Measurements from ENCODE around the gene TDRD3. TPM values are rescaled to one million over a fixed set of nuclear protein-coding genes. Genes with fewer than 3 reads are reported as not detected.

The TDRD3 gene
- total and polyA plus RNA-seq, 4 donors = 3.6 to 15.8 (median 6.2) TPM

- TF ChIP-seq FOXA1 (IDR thresholded peaks at IDR 0.05) (no peak), HNF4G (IDR thresholded peaks at IDR 0.05) (no peak), RAD21 (IDR thresholded peaks at IDR 0.05) (no peak), EGR1 (IDR thresholded peaks at IDR 0.05; ENCODE audit: low read depth in 2 of 2) (no peak), RXRA (IDR thresholded peaks at IDR 0.05) (no peak), MAX (IDR thresholded peaks at IDR 0.05) (no peak), REST (IDR thresholded peaks at IDR 0.05) (no peak), NR2F2 (IDR thresholded peaks at IDR 0.05) (no peak), FOXA2 (IDR thresholded peaks at IDR 0.05) (no peak), ZBTB33 (IDR thresholded peaks at IDR 0.05) (no peak), JUND (IDR thresholded peaks at IDR 0.05) (no peak), HNF4A (conservative IDR thresholded peaks at IDR 0.05) (no peak), GABPA (IDR thresholded peaks at IDR 0.05 in 1 of 2, conservative IDR thresholded peaks at IDR 0.05 in 1 of 2) (no peak), ATF3 (IDR thresholded peaks at IDR 0.05) (no peak), CTCF (IDR thresholded peaks at IDR 0.05; ENCODE audit: low read depth, low read length, missing input control) (no peak), YY1 (IDR thresholded peaks at IDR 0.05) (no peak), TAF1 (conservative IDR thresholded peaks at IDR 0.05) (no peak), SP1 (IDR thresholded peaks at IDR 0.05) (no peak)
- no peak for DNase-seq (ENCODE audit: low spot score)
These were observed 165.2 kb downstream of the TDRD3 start for GRCh38 chr13:60562096-60562780.

More at GRCh38 chr13:60562096-60562780, 165.2 kb downstream of the TDRD3 start:
- no peak overlapping the region for H3K27ac ChIP-seq (ENCODE audit: low read depth in 1 of 2, low read length in 2 of 2)
- no peaks in the 10 kb centered on the region for H3K36me3 ChIP-seq (ENCODE audit: control insufficient read depth in 4 of 4, insufficient read depth in 3 of 4, low read depth in 1 of 4, low read length in 3 of 4)
- no peaks in the 10 kb centered on the region for H3K4me1 ChIP-seq (ENCODE audit: control insufficient read depth in 4 of 4, insufficient read depth in 4 of 4, low read length in 3 of 4)
- H3K9me3 ChIP-seq (ENCODE audit: control insufficient read depth in 4 of 4, low read length in 3 of 4) = no peaks in the 10 kb centered on the region
- no peak overlapping the region for H3K4me3 ChIP-seq (ENCODE audit: low read depth in 1 of 3, low read length in 3 of 3)
- WGBS = 93% methylated on average over 5 of the region's 5 CpGs
- no peaks in the 10 kb centered on the region for H3K27me3 ChIP-seq (ENCODE audit: control insufficient read depth in 4 of 4, insufficient read depth in 4 of 4, low read length in 3 of 4)
- H3K9ac ChIP-seq (ENCODE audit: low read depth in 1 of 2, low read length in 2 of 2) = no peak overlapping the region

All from liver (tissue), 9 donors.